GM18508 (cell line): ENCODE results near the gene CNNM2.

Experiments
- ATAC-seq: cut with Tn5 transposase; IDR thresholded peaks from one replicate; pipeline ENCODE4 v1.9.1; 2021; ENCODE audit warnings: moderate number of reproducible peaks; ENCODE audit not compliant: insufficient read depth, unreplicated experiment

The CNNM2 gene

DNA sequence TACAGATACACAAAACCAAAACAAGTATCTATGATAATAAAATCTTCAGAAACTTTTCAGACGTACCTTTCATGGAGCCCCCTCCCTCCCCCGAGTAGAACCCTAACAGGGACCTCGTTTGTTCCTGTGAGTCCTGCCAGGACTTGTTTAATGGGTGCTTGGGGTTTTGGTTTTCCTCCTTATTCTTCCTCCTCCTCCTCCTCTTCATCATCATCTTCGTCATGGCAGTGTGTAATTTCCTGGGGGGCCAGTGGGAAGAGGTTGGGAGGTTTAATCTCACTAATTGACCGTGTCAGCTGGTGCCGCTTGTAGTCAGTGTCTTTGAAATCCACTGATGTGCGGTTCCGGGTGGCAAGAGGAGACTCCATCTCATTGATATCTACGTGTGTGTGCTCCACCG lies 171.4 kb downstream of the CNNM2 start:
- no peak for ATAC-seq

DNA sequence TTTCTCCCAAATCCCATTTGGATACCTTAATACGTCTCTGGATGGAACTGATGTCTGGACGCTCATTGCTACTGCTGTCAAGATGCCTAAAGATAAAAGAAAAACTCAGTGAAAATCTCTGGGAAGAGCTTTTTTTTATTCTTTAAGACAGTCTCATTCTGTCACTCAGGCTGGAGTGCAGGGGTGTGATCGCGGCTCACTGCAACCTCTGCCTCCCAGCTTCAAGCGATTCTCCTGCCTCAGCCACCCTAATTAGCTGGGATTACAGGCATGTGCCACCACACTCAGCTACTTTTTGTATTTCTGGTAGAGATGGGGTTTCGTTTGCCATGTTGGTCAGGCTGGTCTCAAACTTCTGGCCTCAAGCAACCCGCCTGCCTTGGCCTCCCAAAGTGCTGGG lies 172.8 kb downstream of the CNNM2 start:
- no peak for ATAC-seq

DNA sequence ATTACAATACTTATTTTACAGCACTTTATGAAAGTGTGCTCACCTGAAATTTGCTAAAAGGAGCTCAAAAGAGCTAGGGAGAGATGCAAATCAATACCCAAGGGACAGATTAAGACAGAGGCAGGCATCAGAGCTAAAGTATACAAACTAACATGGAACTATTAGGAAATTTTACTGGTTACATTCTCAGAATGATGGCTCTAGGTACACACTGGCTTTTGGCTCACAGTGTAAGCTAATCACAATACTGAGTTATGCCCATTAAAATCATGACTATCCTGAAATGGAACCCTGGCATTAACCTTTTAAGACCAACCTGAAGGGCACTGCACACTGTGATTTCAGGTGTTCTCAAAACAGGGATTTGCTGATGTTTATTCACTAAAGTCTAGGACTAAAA lies 176.9 kb downstream of the CNNM2 start:
- no peak for ATAC-seq

DNA sequence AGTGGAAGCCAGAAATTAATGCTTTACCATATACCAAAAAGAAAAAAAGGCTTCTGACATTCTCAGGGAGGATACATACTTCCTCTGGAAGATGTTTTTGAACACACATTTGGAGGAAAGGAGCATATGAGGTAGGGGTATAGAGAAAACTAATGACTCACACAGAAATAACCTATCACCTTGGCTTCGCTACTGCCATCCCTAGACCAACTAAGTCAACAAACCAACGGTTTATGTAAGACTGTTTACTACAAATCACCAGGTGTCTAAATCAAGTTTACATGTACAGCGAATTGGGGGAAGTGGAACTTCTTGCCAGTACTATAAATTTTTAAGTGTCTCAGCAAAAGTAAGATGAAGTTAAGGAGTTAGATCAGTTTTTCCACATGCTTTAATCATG lies 178.0 kb downstream of the CNNM2 start:
- no peak for ATAC-seq

DNA sequence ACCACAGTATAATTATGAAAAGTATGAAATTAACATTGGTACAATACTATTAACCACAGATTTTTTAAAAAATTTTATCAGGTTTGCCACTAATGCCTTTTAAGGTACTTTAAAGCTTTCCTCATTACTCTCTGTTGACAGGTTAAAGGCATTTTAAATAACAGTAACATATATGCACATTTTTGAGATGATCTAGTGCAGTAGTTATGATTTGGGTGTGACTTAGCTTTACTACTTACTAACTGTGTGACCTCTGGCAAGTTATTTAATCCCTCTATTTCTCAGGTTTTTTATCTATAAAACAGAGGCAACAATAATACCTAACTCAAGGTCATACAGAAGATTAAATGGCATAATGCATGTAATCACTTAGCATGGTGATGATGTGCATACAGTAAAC lies 180.1 kb downstream of the CNNM2 start:
- no peak for ATAC-seq

DNA sequence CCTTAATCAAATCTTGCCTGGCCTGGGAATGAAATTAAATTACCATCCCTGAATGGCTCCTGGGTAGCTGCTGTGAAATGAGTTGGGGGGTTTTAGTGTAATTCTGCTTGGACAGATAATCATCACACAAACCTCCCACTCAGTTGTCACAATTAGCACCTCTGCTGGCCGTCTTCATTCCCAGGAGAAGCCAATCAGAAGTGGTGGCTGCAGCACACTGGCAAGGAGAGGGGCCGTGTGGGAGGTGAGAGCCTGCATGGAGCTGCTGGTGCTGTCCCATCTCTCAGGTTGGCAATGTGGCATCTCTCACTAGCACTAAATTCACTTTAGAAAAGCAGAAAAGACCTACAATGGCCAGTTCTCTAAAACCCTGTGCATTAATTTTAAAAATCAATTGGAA lies 182.5 kb downstream of the CNNM2 start:
- no peak for ATAC-seq

DNA sequence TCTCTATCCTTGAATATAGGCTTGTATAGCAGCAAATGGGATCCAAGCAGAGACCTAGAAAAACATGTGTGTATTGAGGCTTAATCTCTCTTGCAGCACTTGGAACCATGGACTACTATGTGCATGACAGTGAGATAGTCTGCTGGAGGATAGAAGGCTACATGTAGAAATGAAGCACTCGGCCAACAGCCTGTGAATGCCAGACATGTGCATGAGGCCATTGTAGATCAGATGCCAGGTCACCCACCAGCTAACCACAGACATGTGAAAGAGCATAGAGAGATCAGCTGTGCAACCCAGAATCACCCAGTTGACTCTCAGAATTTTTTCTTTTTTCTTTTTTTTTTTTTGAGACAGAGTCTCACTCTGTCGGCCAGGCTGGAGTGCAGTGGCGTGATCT lies 184.1 kb downstream of the CNNM2 start:
- no peak for ATAC-seq

DNA sequence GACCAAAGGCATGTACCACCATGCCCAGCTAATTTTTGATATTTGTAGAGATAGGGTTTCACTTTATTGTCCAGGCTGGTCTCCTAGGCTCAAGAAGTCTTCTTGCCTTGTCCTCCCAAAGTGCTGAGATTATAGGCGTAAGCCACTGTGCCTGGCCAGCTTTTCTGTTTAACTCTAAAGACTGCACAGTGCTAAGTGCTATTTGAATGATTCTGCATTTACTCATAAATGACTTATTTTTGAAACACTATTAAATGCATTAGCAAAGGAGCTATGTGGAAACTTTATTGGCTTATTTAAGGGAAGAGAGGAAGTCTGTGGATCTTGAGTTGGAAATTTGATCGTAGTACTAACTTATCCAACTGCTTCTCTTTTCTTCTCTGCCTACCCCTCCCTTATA lies 185.9 kb downstream of the CNNM2 start:
- no peak for ATAC-seq

DNA sequence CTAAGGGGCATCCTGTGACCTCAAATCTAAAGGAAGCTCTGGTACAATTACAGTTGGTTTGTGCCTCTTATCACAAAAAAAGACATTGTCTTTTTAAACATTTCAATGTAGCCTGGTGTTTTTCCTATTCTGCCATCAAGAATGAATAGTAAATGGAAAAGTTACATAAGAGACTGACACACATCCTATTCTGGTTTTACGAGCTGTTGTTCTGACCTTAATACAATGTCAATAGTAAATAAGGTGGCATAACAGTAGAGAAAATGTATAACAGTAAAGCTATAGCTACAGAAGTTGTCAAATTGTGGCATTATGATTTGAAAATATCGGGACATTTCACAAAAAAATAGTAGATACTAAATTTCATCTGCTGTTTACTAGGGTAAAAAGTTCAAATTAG lies 186.6 kb downstream of the CNNM2 start:
- ATAC-seq = no peak

DNA sequence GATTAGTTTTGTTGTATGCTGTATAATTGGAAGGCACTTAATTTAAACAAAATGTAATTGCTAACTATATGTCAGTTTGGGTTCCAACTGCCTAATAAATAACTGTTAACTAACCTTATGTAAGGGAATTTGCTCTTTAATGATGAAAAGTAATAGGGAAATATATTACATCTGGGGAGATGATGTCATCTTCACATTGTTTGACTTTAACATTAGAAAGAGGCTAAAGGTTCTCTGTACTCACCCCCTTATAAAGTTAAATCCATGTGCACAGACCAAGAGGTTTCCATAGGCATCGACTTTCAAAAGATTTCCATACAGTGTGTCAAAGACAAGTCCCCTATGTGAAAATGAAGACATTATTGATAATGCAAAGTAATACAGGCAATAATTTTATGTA lies 187.4 kb downstream of the CNNM2 start:
- no peak for ATAC-seq

DNA sequence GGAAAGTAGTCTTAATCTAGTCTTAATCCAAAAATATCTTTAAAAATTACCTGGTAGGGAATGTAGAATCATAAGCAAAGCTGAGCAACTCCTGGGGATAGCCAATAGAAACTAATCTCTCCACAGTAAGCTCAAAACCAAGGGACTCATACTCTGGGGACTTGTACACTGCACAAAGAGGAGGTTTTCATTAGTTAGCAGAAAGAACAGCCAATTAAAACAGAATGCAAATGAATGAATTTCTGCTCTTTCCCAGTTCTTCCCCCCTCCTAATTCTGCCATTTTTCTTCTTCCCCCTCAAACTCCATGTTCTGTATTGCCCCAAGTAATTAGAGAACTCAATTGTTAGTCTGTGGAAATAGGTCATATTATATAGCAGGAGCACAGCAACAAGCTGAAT lies 188.4 kb downstream of the CNNM2 start:
- ATAC-seq = no peak

DNA sequence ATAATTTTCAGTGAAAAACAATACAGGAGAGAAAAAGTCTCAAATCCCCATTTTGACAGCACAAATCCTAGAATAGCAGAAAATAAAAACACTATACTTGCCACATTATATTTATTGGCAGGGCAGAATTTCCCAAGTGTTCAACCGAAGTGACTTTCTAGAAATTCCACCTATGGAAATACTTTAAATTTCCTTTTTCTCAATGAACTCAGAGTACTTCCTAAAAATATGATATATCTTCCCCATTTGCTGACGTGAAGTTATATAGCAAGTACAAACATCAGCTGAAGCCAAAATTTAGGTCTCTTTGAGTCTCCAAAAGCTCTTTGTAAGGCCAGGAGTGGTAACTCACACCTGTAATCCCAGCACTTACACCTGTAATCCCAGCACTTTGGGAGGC lies 191.7 kb downstream of the CNNM2 start:
- ATAC-seq = no peak

DNA sequence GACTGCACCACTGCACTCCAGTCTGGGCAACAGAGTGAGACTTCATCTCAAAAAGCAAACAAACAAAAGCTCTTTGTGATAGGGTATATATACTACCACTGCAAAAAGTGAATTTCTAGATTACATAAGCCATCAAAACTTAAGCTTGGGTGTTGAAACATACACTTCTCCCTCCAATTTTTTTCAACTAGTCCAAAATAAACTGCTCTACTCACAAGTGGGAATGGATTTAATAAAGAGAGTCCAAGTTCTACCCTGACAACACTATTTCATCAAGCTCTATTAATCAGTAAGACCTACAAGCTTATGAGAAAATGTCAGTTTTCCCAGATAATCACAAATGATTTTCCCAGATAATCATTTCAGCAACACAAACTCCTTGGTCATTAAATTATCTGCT lies 192.3 kb downstream of the CNNM2 start:
- ATAC-seq = no peak

DNA sequence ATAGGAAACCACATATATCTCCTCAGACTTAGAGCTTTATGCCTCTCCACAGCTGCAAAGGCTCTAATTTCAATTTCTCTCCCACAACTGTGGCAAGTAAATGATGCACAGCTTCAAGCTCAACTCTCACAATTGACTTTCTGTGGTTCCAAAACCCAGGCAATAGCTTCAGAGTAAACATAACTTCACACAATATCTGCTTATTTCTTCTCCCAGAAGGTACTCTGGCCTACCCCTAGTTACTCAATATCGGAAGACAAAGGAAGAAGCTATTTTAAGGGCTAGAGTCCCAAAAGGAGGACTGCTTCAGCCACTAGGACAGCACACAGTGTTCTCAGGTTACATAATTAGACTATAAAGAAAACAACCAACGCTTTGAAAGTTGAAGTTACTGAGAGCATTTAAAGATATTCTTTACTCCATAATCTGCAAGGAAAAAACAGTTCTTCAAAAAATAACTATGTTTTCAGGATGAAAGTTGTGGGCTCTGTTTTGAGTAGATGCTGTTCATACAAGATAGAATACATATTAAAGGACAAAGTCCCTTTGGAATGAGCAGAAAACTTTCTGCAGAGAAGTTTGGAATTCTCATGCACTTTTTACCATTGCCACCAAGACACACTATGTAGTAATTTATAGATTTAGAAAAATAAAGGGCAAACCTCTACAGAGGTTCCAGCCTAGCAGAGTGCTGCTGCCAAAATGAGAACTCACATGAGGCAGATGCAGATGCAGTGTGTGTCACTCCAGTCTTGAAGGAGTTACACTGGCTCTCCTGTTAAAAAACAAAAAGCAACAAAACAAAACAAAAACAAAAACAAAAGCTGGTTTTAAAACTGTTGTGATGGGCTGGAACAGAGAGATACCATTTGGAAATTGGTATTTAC lies 193.2 kb downstream of the CNNM2 start:
- ATAC-seq = peak; percentile 37

DNA sequence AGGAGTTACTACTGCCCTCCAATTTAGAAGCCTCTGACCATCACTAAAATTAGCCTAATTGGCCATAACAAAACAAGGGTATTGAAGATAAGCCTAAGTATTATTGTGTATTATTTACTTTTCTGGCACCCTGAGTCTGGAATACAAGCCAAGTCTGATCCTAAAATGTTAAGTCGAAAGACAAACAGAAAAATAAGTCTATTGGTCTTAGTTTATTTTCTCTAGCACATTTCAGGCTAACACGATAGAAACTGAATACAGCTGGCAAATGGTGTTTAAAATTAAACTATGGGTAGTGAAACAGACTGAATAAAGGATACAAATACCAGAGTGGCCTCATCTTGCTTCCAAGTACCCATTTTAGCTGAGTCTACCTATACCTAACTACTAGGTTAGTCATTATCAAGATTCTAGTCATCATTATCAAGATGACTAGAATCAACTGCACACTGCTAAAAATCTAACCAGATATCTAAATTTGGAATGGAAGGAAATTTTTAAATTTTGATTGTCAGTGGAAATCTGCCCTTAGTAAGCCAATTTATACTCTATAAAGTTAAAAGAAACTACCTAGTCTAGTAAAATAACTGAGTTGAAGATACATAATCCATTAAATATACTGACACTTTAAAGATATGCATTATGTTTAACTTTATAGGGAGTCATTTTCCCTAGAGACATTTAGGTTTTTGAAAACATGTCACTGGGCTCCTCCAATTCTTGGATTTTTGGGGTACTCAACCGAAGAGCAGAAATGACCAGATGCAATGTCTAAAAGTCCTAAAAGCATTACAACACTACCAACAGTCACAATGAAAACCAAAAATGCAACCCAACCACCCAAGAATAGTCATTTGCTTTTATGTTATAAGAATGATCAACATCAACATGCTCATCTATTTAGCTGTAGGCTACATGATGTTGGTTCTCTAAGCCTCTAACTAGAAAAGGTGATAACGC lies 194.1 kb downstream of the CNNM2 start:
- ATAC-seq = no peak

DNA sequence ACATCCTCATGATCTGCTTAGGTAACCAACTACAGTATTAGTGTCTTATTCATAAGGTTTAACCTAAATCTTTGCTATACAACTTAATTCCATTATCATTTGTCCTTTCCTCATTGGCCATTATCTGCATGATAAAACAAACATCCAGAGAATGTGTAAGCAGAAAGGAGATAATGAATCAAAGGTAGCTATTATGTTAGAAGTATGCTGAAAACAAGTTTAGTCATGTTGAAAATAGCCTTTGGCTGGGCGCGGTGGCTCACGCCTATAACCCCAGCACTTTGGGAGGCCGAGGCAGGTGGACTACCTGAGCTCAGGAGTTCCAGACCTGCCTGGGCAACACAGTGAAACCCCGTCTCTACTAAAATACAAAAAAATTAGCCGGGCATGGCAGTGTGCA lies 196.8 kb downstream of the CNNM2 start:
- ATAC-seq = no peak

DNA sequence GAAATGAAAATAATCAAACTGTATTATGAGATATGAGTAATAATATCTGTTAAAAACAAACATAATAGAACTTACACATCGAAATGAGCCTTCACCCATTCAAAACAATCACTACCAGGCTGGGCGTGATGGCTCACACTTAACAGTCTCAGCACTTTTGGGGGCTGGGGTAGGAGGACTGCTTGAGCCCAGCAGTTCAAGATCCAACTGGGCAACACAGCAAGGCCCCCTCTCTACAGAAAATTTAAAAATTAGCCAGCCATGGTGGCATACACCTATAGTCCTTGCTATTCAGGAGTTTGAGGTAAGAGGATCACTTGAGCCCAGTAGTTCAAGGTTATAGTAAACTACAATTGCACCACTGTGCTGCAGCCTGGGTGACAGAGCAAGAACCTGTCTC lies 199.2 kb downstream of the CNNM2 start:
- no peak for ATAC-seq

DNA sequence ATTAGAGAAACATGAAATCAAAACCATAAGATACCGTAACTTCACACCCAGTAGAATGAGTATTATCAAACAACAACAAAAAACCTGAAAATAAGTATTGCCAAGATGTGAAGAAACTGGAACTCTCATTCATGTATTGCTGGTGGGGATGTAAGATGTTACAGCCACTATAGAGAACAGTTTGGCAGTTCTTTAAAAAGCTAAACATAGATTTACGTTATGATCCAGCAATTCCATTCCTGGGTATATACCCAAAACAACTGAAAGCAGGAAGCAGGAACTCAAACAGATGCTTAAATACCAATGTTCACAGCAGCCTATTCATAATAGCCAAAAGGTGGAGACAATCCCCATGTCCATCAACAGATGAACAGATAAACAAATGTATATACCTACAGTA lies 202.5 kb downstream of the CNNM2 start:
- no peak for ATAC-seq

DNA sequence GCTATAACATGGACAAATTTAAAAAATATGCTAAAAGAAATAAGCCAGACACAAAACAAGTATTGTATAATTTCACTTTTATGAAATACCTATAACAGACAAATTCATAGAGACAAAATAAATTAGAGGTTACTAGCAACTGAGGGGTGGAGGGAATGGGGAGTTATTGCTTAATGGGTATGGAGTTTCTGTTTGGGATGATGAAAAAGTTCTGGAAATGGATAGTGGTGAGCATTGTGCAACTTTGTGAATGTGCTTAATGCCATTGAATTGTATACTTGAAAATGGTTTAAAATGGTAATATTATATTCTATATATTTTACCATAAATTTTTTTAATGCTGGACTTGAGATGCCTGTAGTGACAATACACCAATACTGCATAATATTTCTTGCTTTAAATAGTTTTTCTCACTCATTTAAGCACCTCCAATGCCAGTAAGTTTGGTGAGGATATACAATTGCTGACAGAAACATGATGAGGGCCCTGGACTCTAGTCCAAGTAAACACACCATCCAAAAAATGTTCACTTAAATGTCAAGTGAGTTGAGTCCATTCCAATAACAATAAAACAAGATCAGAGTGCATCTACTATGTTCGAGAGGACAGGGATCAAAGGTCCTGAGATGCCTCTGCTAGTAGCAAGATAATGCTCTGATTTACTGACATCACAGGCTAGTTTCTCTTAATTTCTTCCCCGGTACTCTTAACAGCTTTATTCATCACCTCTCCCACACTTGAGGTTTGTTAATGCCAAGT lies 203.1 kb downstream of the CNNM2 start:
- no peak for ATAC-seq

DNA sequence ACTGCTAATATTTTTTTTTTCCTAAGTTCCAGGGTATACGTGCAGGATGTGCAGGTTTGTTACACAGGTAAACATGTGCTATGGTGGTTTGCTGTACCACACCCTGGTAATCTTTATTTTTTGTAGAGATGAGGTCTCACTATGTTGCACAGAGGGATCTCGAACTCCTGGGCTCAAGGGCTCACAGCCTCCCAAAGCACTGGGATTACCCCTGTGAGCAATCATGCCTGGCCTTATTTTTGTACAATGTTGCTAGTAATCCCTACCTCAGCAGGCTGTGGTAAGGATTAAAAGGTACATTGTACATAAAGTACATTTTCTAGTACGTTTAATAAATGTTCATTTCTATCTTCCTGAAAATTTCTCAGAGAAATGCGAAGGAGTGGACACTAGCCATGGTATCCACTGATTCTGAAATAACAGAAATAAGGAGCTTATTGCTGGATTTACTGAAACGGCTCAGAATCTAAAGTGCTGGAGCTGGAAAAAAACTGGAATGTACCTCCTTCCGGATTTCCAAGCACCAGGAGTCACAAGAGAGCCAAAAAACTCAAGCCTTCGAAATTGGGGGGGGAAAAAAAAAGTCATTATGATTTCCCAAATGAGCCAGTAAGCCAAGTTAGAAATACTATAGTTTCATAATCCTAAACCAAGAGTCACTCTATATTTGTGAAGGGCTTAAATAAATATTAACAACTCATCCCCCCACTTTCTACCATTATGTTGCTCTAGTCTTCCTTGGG lies 205.4 kb downstream of the CNNM2 start:
- no peak for ATAC-seq
